ENCODE results near the gene UBL3.

Gene UBL3

GRCh38 chr13:29855784-29856183 is 5.4 kb upstream of the UBL3 start:
- DNase-seq, result no peak

DNA sequence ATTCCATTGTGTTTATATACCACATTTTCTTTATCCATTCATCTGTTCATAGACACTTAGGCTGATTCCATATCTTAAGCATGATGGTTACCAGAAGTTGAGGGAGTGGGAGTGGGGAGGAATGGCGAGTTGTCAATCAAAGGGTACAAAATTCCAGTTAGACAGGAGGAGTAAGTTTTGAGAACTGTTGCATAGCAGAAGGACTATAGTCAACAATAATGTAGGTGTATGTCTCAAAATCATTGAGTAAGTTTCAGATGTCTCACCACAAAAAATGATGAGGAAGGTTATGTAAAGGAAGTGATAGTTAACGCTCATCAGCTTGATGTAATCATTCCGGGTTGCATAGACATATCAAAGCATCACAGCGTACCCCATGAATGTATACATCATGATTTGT is 4.6 kb upstream of the UBL3 start:
- no peak for DNase-seq

GRCh38 chr13:29853131-29853530 is 2.7 kb upstream of the UBL3 start:
- no peak for DNase-seq

GRCh38 chr13:29852472-29853054 is 2.1 kb upstream of the UBL3 start:
- DNase-seq, result no peak

DNA sequence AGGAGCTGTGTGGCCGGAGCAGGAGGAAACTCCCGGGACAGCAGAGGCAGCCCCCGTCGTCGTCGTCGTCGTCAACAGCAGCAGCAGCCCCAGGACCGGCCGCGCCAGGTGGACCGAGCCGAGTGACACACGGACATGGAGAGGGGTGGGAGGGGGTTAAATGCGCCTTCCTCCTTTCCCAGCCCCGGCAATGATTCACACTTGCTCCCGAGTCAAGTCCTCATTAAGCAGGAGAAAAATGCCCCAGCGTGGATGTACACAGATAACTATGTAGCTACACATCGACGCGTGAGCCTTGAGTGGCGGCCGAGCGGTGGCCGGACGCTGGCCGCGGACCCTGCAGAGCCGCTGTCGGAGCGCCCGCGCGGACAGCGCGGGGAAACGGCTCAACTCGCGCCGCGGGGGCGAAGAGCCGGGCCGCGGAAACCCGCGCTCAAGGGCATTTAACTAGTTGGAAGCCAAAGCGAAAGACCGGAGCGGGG is 645 bp downstream of the UBL3 start:
- peak; percentile 11 for DNase-seq

DNA sequence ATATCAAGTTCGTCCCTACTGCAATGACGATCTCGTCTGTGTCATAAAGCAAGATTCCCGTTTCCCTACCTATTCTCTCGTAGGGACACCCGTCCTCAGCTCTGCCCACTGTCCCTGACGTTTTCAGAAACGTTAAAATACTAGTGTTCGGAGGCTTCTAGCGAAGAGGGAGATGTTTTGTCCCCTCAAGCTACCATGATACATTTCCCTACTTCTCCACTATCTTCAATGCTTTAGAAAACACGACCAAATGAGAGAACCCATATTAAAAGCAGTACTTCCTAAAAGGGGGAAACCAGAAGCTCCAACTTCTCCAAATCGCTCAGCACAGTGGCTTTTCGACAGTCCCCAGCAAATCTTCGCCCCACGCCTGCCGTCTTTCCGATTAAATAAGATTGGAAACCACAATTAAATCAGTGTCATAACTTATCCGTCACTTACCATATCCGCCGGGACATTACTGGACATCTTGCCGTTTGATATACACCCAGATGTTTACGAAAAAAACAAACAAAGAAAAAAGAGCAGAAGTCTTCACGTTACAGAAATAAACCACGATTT is 1.3 kb downstream of the UBL3 start:
- DNase-seq, result peak; percentile 39

- DNase-seq, result no peak
These were observed 2.9 kb downstream of the UBL3 start for GRCh38 chr13:29847501-29847983.

DNA sequence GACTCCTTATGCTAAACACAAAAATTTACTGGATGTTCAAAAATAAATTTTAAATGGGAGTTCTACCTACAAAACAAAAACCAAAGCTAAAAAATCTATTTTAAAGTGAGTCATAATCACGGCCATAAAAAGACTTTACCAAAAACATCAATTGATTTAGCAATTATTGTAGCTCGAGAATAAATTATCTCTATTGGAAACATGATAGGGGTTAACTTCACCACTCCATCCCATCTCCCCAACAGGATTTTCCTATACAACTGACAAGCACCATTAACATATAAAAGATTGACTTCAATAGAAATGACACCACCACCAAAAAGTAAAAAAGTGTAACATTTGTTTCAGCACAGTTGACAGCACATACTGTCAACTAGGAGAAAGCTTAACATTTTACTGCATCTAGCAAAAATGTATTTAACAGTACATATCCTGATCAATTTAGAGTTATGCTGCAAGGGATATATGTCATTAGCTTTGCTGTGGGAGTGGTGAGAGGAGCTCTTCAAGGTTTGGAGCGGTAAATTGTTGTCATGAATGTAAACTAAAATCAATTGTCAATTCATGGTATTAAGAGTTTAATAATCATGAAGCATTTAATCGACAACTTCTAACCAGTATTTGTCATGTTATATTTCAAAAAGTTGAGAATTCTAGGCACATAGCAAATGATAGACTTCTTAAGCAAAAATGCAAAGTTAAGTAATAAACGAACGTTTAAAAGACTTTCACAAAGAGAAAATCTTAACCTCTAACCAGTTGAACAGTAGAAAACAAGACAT is 3.8 kb downstream of the UBL3 start:
- no peak for DNase-seq

GRCh38 chr13:29845440-29846056 is 4.9 kb downstream of the UBL3 start:
- DNase-seq, result peak; percentile 25

GRCh38 chr13:29844441-29844840 is 6.0 kb downstream of the UBL3 start:
- DNase-seq, result no peak

- DNase-seq, result no peak
These were observed 9.8 kb downstream of the UBL3 start for GRCh38 chr13:29840585-29840984.

- no peak for DNase-seq
These were observed 14.9 kb downstream of the UBL3 start for GRCh38 chr13:29835280-29836061.

DNA sequence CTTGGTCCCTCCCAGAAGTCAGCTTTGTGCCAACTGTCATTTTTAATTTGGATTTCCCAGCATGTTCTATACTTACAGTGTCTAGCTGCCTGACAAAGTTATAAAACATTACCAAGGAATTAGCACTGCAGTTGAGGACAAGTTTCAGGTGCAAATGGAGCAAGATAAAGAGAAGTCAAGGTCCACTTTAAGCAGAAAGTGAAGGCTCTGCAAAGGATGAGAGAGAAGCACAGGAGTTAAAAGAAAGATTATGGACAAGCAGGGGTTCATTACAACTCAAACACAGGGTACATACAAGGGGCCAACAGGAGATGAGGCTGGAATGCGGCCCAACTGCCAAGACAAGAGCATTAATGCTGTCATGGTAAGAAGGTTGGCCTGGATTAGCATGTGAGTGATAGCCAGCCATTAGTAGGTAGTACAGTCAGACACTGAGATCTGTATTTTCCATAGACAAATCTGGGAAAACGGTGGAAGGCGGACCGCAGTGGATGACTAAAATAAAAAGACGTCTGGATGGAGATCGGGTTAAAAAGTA is 17.6 kb downstream of the UBL3 start:
- DNase-seq, result no peak

DNA sequence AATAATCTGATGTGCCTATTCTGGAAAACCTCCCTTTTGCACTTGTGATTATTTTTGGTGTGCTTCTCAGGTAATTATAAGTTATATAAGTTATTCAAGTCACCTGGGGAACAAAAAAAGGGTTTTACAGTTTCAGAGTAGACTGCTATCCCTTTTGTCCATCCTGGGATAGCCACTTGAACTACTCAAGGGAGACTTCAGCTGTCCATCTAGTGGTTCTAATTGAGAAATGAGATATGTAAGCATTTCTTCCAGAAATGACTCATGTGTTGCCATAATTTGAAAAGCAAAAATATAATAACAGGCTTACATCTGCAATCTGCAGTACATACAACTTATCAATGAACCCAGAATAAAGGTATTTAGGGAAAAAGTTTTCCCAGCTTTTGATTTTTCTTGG is 20.4 kb downstream of the UBL3 start:
- DNase-seq, result no peak

- no peak for DNase-seq
These were observed 31.3 kb downstream of the UBL3 start for GRCh38 chr13:29819143-29819542.

DNA sequence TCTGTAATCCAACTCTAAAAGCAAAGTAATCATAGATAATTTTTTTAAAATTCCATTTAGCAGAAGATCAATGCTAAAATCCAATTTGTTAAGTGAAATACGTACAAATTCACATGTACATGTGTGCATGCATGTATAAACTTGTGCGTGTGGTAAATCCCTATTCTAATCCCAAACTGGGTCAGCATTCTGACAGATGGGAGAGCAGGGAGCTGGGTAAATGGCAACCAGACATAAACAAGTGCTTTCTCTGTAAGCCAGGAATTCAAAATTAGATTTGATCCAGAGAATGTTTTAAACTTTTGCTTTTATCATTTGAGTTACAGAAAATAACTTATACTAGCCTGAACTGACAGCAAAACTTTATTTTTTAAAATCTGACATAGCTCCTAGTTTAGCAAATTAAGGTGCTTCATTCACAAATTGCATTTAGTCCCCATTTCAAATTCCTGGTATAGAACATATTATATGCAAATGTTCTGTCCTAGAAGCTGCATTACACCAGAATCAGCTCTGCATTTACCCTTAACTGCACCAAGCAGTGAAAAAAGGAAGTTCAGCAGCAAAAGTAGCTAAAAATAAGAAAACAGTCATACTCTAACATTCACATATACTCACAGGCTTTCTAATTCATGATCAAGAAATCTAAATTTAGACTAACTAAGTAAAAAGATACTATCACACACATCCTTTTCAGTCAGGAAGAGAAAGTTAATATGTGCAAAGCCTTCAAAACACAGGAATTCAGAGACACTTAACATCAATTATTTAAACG is 32.6 kb downstream of the UBL3 start:
- no peak for DNase-seq

GRCh38 chr13:29816715-29817114 is 33.7 kb downstream of the UBL3 start:
- DNase-seq, result no peak

DNA sequence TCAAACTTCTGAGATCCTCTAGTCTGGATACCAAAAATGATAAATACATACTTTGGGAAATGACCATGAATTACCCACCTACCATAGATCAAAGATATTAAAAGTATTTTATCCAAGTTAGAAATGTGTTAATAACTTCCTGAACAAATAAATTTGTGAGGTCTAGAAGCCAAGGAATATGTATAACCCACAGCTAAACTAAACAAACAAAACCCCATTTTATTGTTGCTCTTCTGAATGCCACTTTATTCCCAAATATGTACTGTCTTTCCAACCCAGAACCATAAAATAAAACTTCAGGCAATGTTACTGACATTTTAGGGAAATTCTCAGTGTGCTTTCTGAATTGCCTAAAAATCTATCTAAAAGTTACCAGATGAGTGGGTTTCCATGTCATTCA is 35.1 kb downstream of the UBL3 start:
- DNase-seq, result no peak

GRCh38 chr13:29810898-29811297 is 39.5 kb downstream of the UBL3 start:
- DNase-seq, result no peak

- DNase-seq, result no peak
These were observed 40.2 kb downstream of the UBL3 start for GRCh38 chr13:29810145-29810742.

DNA sequence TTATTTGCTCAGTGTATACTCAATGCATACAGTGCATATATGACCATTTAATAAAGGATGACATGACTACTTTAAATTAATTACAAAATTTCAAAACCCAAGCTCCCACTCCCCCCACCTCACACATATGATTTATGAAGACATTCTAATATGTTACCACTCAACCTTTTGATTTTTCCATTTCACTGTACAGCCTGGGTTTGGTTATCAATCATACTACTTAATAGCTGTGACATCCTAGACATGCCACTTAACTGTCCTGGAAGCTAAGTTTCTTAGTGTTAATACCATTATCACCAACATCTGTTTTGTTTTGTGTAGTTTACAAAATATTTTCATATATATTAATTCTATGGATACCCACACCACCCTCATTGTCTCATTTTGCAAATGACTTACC is 42.2 kb downstream of the UBL3 start:
- no peak for DNase-seq
